Osteoblast (primary cell): ENCODE data around the gene GPR107. TPM values are rescaled to one million over a fixed set of nuclear protein-coding genes. Genes with fewer than 3 reads are reported as not detected.
"Not testable (repeated sequence)": the region's sequence is repeated elsewhere in the genome, so short reads cannot be mapped to it uniquely, and the experiment has no call there.

Experiments
- DNase-seq: peaks from one replicate; pipeline ENCODE4 v3.0.0; 2011; ENCODE audit warnings: low spot score, mixed read lengths; ENCODE audit not compliant: insufficient read length; ENCODE audit errors: missing footprints
- H2AFZ ChIP-seq: 2 replicates; pipeline ENCODE4 v1.6.0; 2011; ENCODE audit warnings: mild to moderate bottlenecking, low read length
- H3K27ac ChIP-seq: 2 replicates; pipeline ENCODE4 v1.5.1; 2011; ENCODE audit warnings: mild to moderate bottlenecking, low read depth, low read length, moderate library complexity
- H3K27me3 ChIP-seq: 2 replicates; pipeline ENCODE4 v1.6.0; 2012; ENCODE audit warnings: mild to moderate bottlenecking, control low read depth, inconsistent platforms, low read length, moderate library complexity; ENCODE audit not compliant: insufficient read depth
- H3K36me3 ChIP-seq: 2 replicates; pipeline ENCODE4 v1.5.1; 2011; ENCODE audit warnings: mild to moderate bottlenecking, low read length, control low read depth, moderate library complexity; ENCODE audit not compliant: insufficient read depth
- H3K4me1 ChIP-seq: 2 replicates; pipeline ENCODE4 v1.5.1; 2011; ENCODE audit warnings: mild to moderate bottlenecking, low read length, control low read depth, moderate library complexity; ENCODE audit not compliant: insufficient read depth
- H3K4me2 ChIP-seq: 2 replicates; pipeline ENCODE4 v1.6.0; 2011; ENCODE audit warnings: mild to moderate bottlenecking, low read length; ENCODE audit not compliant: insufficient read depth
- H3K4me3 ChIP-seq: fragments of 200-600 bp; sonication (generic); 3 replicates; pipeline ENCODE4 v1.5.1; 2012; ENCODE audit warnings: mild to moderate bottlenecking, low read length, inconsistent platforms; ENCODE audit not compliant: insufficient read depth
- H3K79me2 ChIP-seq: 2 replicates; pipeline ENCODE4 v1.6.0; 2012; ENCODE audit warnings: mild to moderate bottlenecking, low read length, control low read depth, inconsistent platforms; ENCODE audit not compliant: insufficient read depth
- H3K9me3 ChIP-seq: 2 replicates; pipeline ENCODE4 v1.5.1; 2011; ENCODE audit warnings: low read depth, low read length, control low read depth
- H4K20me1 ChIP-seq: 2 replicates; pipeline ENCODE4 v1.6.0; 2012; ENCODE audit warnings: mild to moderate bottlenecking, low read length, control low read depth; ENCODE audit not compliant: insufficient read depth
- CTCF ChIP-seq: IDR thresholded peaks from 2 replicates; pipeline ENCODE4 v1.5.1; 2011; ENCODE audit warnings: mild to moderate bottlenecking, low read depth, low read length, moderate library complexity; ENCODE audit errors: extremely low read depth
- total RNA-seq: library from RNA; depleted of rRNA; stranded (reverse); fragments of >200 nt; gene quantifications from 2 replicates; pipeline ENCODE4 v1.2.3, GENCODE V29; 2012

GPR107 gene
- total RNA-seq, 1 donor, result 25.3 TPM

GRCh38 chr9:130018265-130018664 is 35.4 kb upstream of the GPR107 start:
- DNase-seq, result no peak
- no peak for TF ChIP-seq CTCF
- Histone ChIP-seq H3K79me2 (peaks cover 24% of the 10 kb centered on the region), H3K27me3 (no peaks in the 10 kb centered on the region), H3K36me3 (no peaks in the 10 kb centered on the region), H3K4me3 (no peak overlapping the region), H3K4me2 (no peak overlapping the region), H3K27ac (no peak overlapping the region), H3K4me1 (peaks cover 13% of the 10 kb centered on the region), H4K20me1 (peaks cover 24% of the 10 kb centered on the region), H3K9me3 (peaks cover 3% of the 10 kb centered on the region), H2AFZ (no peak overlapping the region)

- DNase-seq, result no peak
- no peak overlapping the region for H3K4me2 ChIP-seq
Observed at GRCh38 chr9:130020618-130021017, 33.1 kb upstream of the GPR107 start.

GRCh38 chr9:130021123-130021522 is 32.6 kb upstream of the GPR107 start:
- no peaks in the 10 kb centered on the region for H3K27me3 ChIP-seq
- no peak overlapping the region for H3K4me2 ChIP-seq
- peaks cover 28% of the 10 kb centered on the region for H3K79me2 ChIP-seq
- H4K20me1 ChIP-seq, result peaks cover 22% of the 10 kb centered on the region
- no peaks in the 10 kb centered on the region for H3K36me3 ChIP-seq
- no peak overlapping the region for H3K4me3 ChIP-seq
- no peak for TF ChIP-seq CTCF
- no peak overlapping the region for H3K27ac ChIP-seq
- H2AFZ ChIP-seq, result no peak overlapping the region
- H3K9me3 ChIP-seq, result peaks cover under 1% of the 10 kb centered on the region
- peaks cover 18% of the 10 kb centered on the region for H3K4me1 ChIP-seq
- DNase-seq, result no peak

More at GRCh38 chr9:130020618-130021017, 33.1 kb upstream of the GPR107 start:
- Histone ChIP-seq H4K20me1 (peaks cover 22% of the 10 kb centered on the region), H3K4me3 (no peak overlapping the region), H3K36me3 (no peaks in the 10 kb centered on the region), H3K79me2 (peaks cover 26% of the 10 kb centered on the region), H3K9me3 (peaks cover 3% of the 10 kb centered on the region), H2AFZ (no peak overlapping the region), H3K27ac (no peak overlapping the region), H3K27me3 (no peaks in the 10 kb centered on the region), H3K4me1 (peaks cover 18% of the 10 kb centered on the region)
- TF ChIP-seq CTCF, result no peak

- H2AFZ ChIP-seq, H3K4me3 ChIP-seq, DNase-seq, H3K27me3 ChIP-seq, H3K4me2 ChIP-seq, H3K27ac ChIP-seq, H3K36me3 ChIP-seq, H3K9me3 ChIP-seq: not testable (repeated sequence)
- Histone ChIP-seq H3K4me1 (peaks cover 17% of the 10 kb centered on the region), H3K79me2 (peaks cover 29% of the 10 kb centered on the region), H4K20me1 (peaks cover 22% of the 10 kb centered on the region)
Observed at GRCh38 chr9:130021842-130022241, 31.9 kb upstream of the GPR107 start.
